Endodermal cell (in vitro differentiated cells): Measurements from ENCODE around the gene CHN1. TPM values are rescaled to one million over a fixed set of nuclear protein-coding genes. Genes with fewer than 3 reads are reported as not detected.

Source experiments
- DNase-seq: peaks from one replicate; pipeline ENCODE4 v3.0.0-alpha.2; 2017
- H3K27ac ChIP-seq: 2 replicates; pipeline ENCODE4 v1.5.1; 2013; ENCODE audit warnings: mild to moderate bottlenecking, low read depth, low read length, moderate library complexity
- H3K27me3 ChIP-seq: 2 replicates; pipeline ENCODE4 v1.6.1; 2013; ENCODE audit warnings: mild to moderate bottlenecking, low read length, moderate library complexity; ENCODE audit not compliant: insufficient read depth, control insufficient read depth, poor library complexity, severe bottlenecking
- H3K36me3 ChIP-seq: 2 replicates; pipeline ENCODE4 v1.7.0; 2013; ENCODE audit warnings: mild to moderate bottlenecking, low read length, moderate library complexity; ENCODE audit not compliant: control insufficient read depth, insufficient read depth
- H3K4me1 ChIP-seq: one replicate; pipeline ENCODE4 v1.7.0; 2013; ENCODE audit warnings: low read length; ENCODE audit not compliant: control insufficient read depth, insufficient read depth
- H3K4me3 ChIP-seq: 2 replicates; pipeline ENCODE4 v1.5.1; 2013; ENCODE audit warnings: mild to moderate bottlenecking, low read length, moderate library complexity
- H3K9ac ChIP-seq: 2 replicates; pipeline ENCODE4 v1.6.1; 2013; ENCODE audit warnings: mild to moderate bottlenecking, low read length, moderate library complexity; ENCODE audit not compliant: poor library complexity, severe bottlenecking; ENCODE audit errors: extremely low read depth
- H3K9me3 ChIP-seq: 2 replicates; pipeline ENCODE4 v1.6.1; 2013; ENCODE audit warnings: mild to moderate bottlenecking, low read length, moderate library complexity; ENCODE audit not compliant: control insufficient read depth
- H3K27ac Mint-ChIP-seq: 2 replicates; pipeline ENCODE4 v1.8.0; 2020; ENCODE audit warnings: mixed read lengths
- H3K27me3 Mint-ChIP-seq: 2 replicates; pipeline ENCODE4 v1.8.0; 2021; ENCODE audit warnings: mild to moderate bottlenecking, mixed read lengths; ENCODE audit not compliant: insufficient read depth
- H3K36me3 Mint-ChIP-seq: 2 replicates; pipeline ENCODE4 v1.8.0; 2020; ENCODE audit warnings: low read depth, mixed read lengths
- H3K4me1 Mint-ChIP-seq: 2 replicates; pipeline ENCODE4 v1.8.0; 2020; ENCODE audit warnings: mixed read lengths
- H3K4me3 Mint-ChIP-seq: 2 replicates; pipeline ENCODE4 v1.8.0; 2020; ENCODE audit warnings: mild to moderate bottlenecking, moderate library complexity, mixed read lengths
- H3K9me3 Mint-ChIP-seq: 2 replicates; pipeline ENCODE4 v1.8.0; 2020; ENCODE audit warnings: mild to moderate bottlenecking, mixed read lengths
- WGBS, 2 experiments: methylation state at CpG; one replicate each; pipeline versions ENCODE4 v1.1.5 to v1.1.7; 2013; ENCODE audit warnings: missing lambda C conversion rate in 2 of 2, mixed read lengths in 1 of 2; ENCODE audit not compliant: insufficient coverage in 1 of 2, insufficient read length in 1 of 2; 5-methylcytosine and 5-hydroxymethylcytosine counted together
- total RNA-seq, 2 donors: library from RNA; stranded (reverse); fragmentation: NEBNext Ultra II Directional in 1 of 2; extraction: Animal tissue kit (Norgen Biotek cat#: 25700) in 1 of 2; gene quantifications; 2 replicates in 1 of 2; 3 replicates in 1 of 2; pipeline ENCODE4 v1.2.1, GENCODE V29; 2021
- TF ChIP-seq, protein P1 (sequence below): fragments of 200-600 bp; sonication (generic); conservative IDR thresholded peaks from 2 replicates; pipeline ENCODE4 v1.5.0; 2021; ENCODE audit warnings: antibody characterized with exemption, mild to moderate bottlenecking

CHN1 gene
- total RNA-seq, 2 donors from 2014 or later = 24.3 to 28.8 TPM

DNA sequence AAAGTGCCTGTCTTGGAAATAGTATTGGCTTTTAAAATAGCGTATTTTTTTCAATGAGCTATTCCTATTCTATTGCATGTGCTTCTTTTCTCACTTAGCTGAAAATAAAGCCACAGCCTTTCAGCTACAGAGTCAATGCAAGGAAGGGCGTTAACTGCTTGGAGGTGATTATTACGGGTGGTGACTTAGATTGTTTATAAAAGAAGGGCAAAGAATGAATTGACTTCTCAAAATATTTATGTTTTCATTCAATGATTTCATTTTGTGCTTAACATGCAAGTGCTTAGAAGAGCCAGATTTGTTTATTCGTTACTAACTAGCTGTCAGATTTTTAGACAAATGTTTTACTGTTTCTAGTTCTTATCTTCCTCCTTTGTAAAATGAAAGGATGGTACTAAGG, 2.8 kb upstream of the CHN1 start:
- WGBS, 2 experiments = 71 to 90% methylated on average over 2 to 4 of the region's 4 CpGs
- Mint-ChIP-seq H3K36me3 (no peaks in the 10 kb centered on the region), H3K9me3 (no peaks in the 10 kb centered on the region), H3K4me1 (peaks cover 18% of the 10 kb centered on the region), H3K4me3 (no peak overlapping the region), H3K27me3 (peaks cover 3% of the 10 kb centered on the region), H3K27ac (no peak overlapping the region)
- H3K36me3 ChIP-seq = no peaks in the 10 kb centered on the region
- DNase-seq = no peak
- H3K27ac ChIP-seq = no peak overlapping the region
- peaks cover 8% of the 10 kb centered on the region for H3K4me1 ChIP-seq
- H3K9me3 ChIP-seq = no peaks in the 10 kb centered on the region
- TF ChIP-seq, protein P1, sequence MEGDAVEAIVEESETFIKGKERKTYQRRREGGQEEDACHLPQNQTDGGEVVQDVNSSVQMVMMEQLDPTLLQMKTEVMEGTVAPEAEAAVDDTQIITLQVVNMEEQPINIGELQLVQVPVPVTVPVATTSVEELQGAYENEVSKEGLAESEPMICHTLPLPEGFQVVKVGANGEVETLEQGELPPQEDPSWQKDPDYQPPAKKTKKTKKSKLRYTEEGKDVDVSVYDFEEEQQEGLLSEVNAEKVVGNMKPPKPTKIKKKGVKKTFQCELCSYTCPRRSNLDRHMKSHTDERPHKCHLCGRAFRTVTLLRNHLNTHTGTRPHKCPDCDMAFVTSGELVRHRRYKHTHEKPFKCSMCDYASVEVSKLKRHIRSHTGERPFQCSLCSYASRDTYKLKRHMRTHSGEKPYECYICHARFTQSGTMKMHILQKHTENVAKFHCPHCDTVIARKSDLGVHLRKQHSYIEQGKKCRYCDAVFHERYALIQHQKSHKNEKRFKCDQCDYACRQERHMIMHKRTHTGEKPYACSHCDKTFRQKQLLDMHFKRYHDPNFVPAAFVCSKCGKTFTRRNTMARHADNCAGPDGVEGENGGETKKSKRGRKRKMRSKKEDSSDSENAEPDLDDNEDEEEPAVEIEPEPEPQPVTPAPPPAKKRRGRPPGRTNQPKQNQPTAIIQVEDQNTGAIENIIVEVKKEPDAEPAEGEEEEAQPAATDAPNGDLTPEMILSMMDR = no peak
- no peak overlapping the region for H3K4me3 ChIP-seq
- no peaks in the 10 kb centered on the region for H3K27me3 ChIP-seq
- no peak overlapping the region for H3K9ac ChIP-seq

DNA sequence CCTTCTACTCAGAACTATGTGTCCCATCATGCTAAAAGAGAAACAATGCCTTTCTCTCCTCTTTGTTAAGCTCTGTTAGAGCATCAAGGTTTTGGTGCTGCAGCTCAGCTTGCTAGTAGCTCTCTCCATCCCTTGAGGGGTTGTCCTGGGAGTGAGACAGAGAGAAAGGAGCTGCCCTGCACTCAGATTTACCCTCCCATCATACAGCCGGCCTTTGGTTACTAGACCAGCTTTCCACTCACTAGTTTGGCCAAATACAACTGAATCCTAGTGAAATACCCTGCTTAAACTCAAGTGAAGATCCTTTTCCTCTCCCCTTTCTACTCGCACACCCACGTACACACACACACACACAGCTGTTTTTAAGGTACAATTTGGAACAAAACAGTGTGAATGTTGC, 2.3 kb upstream of the CHN1 start:
- DNase-seq = no peak
- Mint-ChIP-seq H3K4me3 (no peak overlapping the region), H3K27me3 (peaks cover 3% of the 10 kb centered on the region), H3K9me3 (no peaks in the 10 kb centered on the region), H3K27ac (no peak overlapping the region), H3K36me3 (no peaks in the 10 kb centered on the region), H3K4me1 (peaks cover 23% of the 10 kb centered on the region)
- no peaks in the 10 kb centered on the region for H3K36me3 ChIP-seq
- H3K9me3 ChIP-seq = no peaks in the 10 kb centered on the region
- WGBS, 2 experiments = 36 to 71% methylated on average over 1 to 3 of the region's 3 CpGs
- no peak overlapping the region for H3K9ac ChIP-seq
- H3K27me3 ChIP-seq = no peaks in the 10 kb centered on the region
- TF ChIP-seq, protein P1 = no peak
- no peak overlapping the region for H3K27ac ChIP-seq
- H3K4me3 ChIP-seq = no peak overlapping the region
- H3K4me1 ChIP-seq = peaks cover 8% of the 10 kb centered on the region

DNA sequence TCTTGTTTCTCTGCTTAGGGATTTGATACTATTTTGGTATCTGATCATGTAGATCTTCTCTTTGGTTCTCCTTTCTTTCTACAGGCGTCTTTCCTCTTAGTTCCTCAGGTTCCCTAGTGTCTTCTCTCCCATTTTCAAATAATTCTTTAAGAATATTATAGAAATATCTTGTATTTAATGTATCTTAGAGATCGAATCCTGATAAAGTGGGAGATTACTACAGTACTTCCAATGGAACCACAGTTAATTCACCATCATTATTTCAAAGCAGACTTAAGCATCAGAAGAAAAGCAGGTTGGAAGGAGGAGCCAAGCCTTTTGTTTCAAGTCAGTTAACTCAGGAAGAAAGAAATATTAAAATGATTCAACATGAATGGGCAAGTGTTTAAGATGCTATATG, 1.1 kb upstream of the CHN1 start:
- Histone ChIP-seq H3K9ac (no peak overlapping the region), H3K4me3 (peak overlapping the region; percentile 80), H3K36me3 (no peaks in the 10 kb centered on the region), H3K27me3 (no peaks in the 10 kb centered on the region), H3K9me3 (no peaks in the 10 kb centered on the region), H3K27ac (no peak overlapping the region), H3K4me1 (peaks cover 8% of the 10 kb centered on the region)
- TF ChIP-seq, protein P1 = no peak
- Mint-ChIP-seq H3K4me1 (peaks cover 25% of the 10 kb centered on the region), H3K27ac (no peak overlapping the region), H3K4me3 (peak overlapping the region; percentile 78), H3K36me3 (no peaks in the 10 kb centered on the region), H3K27me3 (peaks cover 3% of the 10 kb centered on the region), H3K9me3 (no peaks in the 10 kb centered on the region)
- DNase-seq = no peak
- WGBS, 2 experiments = 100% methylated on average over 1 of the region's 2 CpGs; no CpG with 5 or more reads in 1 of the 2 experiments
